HepG2 (cell line): ENCODE measurements around the gene MIEF2. TPM values are rescaled to one million over a fixed set of nuclear protein-coding genes. Genes with fewer than 3 reads are reported as not detected.

ENCODE experiments used
- ATAC-seq: fragments of 200-7000 bp; cut with Tn5 transposase; 3 replicates; pipeline ENCODE4 v1.9.1; 2020; ENCODE audit warnings: mild to moderate bottlenecking, moderate library complexity
- BruUV-seq: library from RNA; stranded (reverse); fragments of 400-500 nt; replicated peaks from 2 replicates; lab custom pipeline; 2021; lab: Mats Ljungman, UMichigan
- CTCF ChIA-PET: fragments of 300-600 bp; formaldehyde crosslinking; extraction: SDS; loops from one replicate; lab custom pipeline; 2021; ENCODE audit warnings: low total read pairs, inconsistent platforms, low intra/inter-chr PET ratio; lab: Yijun Ruan, JAX
- POLR2A ChIA-PET: fragments of 350-600 bp; sonication (Branson Sonifier 250); formaldehyde crosslinking; loops from one replicate; lab custom pipeline; 2020; ENCODE audit warnings: antibody characterized with exemption, inconsistent platforms; lab: Yijun Ruan, JAX
- DNase-seq: peaks from one replicate; pipeline ENCODE4 v3.0.0-alpha.2; 2015; ENCODE audit warnings: low spot score
- FAIRE-seq: peaks from 3 replicates; lab custom pipeline; 2011; peaks lifted over from hg19 to GRCh38; lab: Jason Lieb, UNC
- H2AFZ ChIP-seq: one replicate; pipeline ENCODE4 v1.6.1; 2011; ENCODE audit warnings: low read length, inconsistent platforms
- H3K27ac ChIP-seq: fragments of 300-600 bp; 3 replicates; pipeline ENCODE4 v1.8.0; 2011; ENCODE audit warnings: mixed run types, mild to moderate bottlenecking, mixed read lengths, low read length, inconsistent platforms; ENCODE audit not compliant: insufficient read depth; ENCODE audit errors: extremely low read length
- H3K27me3 ChIP-seq, 2 experiments: fragments of 200-600 bp in 1 of 2; 2 replicates in 1 of 2; 3 replicates in 1 of 2; pipeline versions ENCODE4 v1.6.0 to v1.8.0; 2011; ENCODE audit warnings: low read length in 2 of 2, mild to moderate bottlenecking in 2 of 2, moderate library complexity in 2 of 2, inconsistent platforms in 1 of 2; ENCODE audit not compliant: insufficient read depth in 2 of 2, control insufficient read depth in 1 of 2
- H3K36me3 ChIP-seq, 2 experiments: fragments of 200-600 bp in 1 of 2; replicated peaks in 1 of 2; 2 replicates in 1 of 2; 3 replicates in 1 of 2; pipeline versions ENCODE4 v1.5.1 to v1.8.0; 2011; ENCODE audit warnings: low read length in 2 of 2, inconsistent platforms in 1 of 2; ENCODE audit not compliant: insufficient read depth in 2 of 2, control insufficient read depth in 1 of 2
- H3K4me1 ChIP-seq: 2 replicates; pipeline ENCODE4 v1.5.1; 2012; ENCODE audit warnings: low read length, inconsistent platforms; ENCODE audit not compliant: insufficient read depth
- H3K4me2 ChIP-seq: 2 replicates; pipeline ENCODE4 v1.6.0; 2011; ENCODE audit warnings: low read depth, low read length, inconsistent platforms
- H3K4me3 ChIP-seq, 3 experiments: fragments of 200-600 bp in 1 of 3; sonication (generic), shearing (Covaris generic) in 1 of 3; replicated peaks in 1 of 3; 2 replicates each; pipeline ENCODE4 v1.5.1; 2011 to 2016; ENCODE audit warnings: low read length in 3 of 3, inconsistent platforms in 2 of 3, low read depth in 2 of 3, mild to moderate bottlenecking in 2 of 3, control low read depth in 1 of 3, mixed read lengths in 1 of 3; ENCODE audit not compliant: insufficient read depth in 1 of 3
- H3K79me2 ChIP-seq: one replicate; pipeline ENCODE4 v1.6.1; 2011; ENCODE audit warnings: low read length, inconsistent platforms; ENCODE audit not compliant: insufficient read depth
- H3K9ac ChIP-seq: 2 replicates; pipeline ENCODE4 v1.6.0; 2011; ENCODE audit warnings: mild to moderate bottlenecking, low read depth, low read length, inconsistent platforms; ENCODE audit not compliant: insufficient read depth
- H3K9me3 ChIP-seq: 2 replicates; pipeline ENCODE4 v1.5.1; 2012; ENCODE audit warnings: mild to moderate bottlenecking, low read length
- H4K20me1 ChIP-seq: 2 replicates; pipeline ENCODE4 v1.6.0; 2011; ENCODE audit warnings: inconsistent platforms, mild to moderate bottlenecking, low read length, moderate library complexity; ENCODE audit not compliant: insufficient read depth
- AGO2 ChIP-seq: fragments of 200-400 bp; formaldehyde crosslinking; optimal IDR thresholded peaks from 2 replicates; pipeline ENCODE3; 2017; ENCODE audit warnings: mild to moderate bottlenecking, low read depth, low read length, moderate library complexity
- IKZF4 ChIP-seq: sonication (generic); formaldehyde crosslinking; IDR thresholded peaks from 2 replicates; pipeline ENCODE4 v1.5.1; 2020; ENCODE audit warnings: borderline replicate concordance, mild to moderate bottlenecking, low read depth, missing genetic modification reagents; ENCODE audit errors: not compliant biosample characterization
- MIER3 ChIP-seq: IDR thresholded peaks from 2 replicates; pipeline ENCODE4 v1.6.1; 2016; ENCODE audit warnings: missing compliant biosample characterization, borderline replicate concordance
- NR2F1 ChIP-seq, 2 experiments: fragments of 450-650 bp in 1 of 2; formaldehyde crosslinking in 1 of 2; IDR thresholded peaks; 2 replicates each; pipeline versions ENCODE4 v1.5.0 to v1.6.1; 2016 to 2020; ENCODE audit warnings: mild to moderate bottlenecking in 1 of 2, missing compliant biosample characterization in 1 of 2, missing genetic modification reagents in 1 of 2, moderate library complexity in 1 of 2
- RBM22 ChIP-seq: fragments of 200-400 bp; formaldehyde crosslinking; optimal IDR thresholded peaks from 2 replicates; pipeline ENCODE3; 2017; ENCODE audit warnings: mild to moderate bottlenecking, low read length, moderate library complexity
- ZNF180 ChIP-seq: sonication (generic); formaldehyde crosslinking; IDR thresholded peaks from 2 replicates; pipeline ENCODE4 v1.4.0; 2020; ENCODE audit warnings: low read depth, missing genetic modification reagents, borderline replicate concordance
- WGBS: methylation state at CpG from one replicate; pipeline ENCODE4 v1.1.6; 2017; ENCODE audit warnings: low lambda C conversion rate; 5-methylcytosine and 5-hydroxymethylcytosine counted together
- in situ Hi-C: cut with HindIII; loops from 2 replicates; pipeline ENCODE4 v1.10.0; 2017; ENCODE audit warnings: low pct_unique_long_range_greater_than_20kb; ENCODE audit not compliant: extremely low pct_ligation_motif_present
- intact Hi-C: fragments of 100-400 bp; cut with micrococcal nuclease; formaldehyde crosslinking; loops from one replicate; pipeline ENCODE4 v1.10.0; 2022; ENCODE audit not compliant: unreplicated experiment
- polyA plus RNA-seq, 8 experiments: library from polyadenylated mRNA; depleted of rRNA in 3 of 8; stranded (reverse) in 7 of 8; unstranded in 1 of 8; fragments of >200 nt; fragmentation: Illumina TruSeq in 4 of 8; extraction: Trizol in 4 of 8; gene quantifications; 2 replicates each; pipeline versions ENCODE4 v1.2.1 to v1.2.3, GENCODE V29; 2011 to 2016; ENCODE audit warnings: low read depth in 4 of 8, missing spikeins in 1 of 8, mixed read lengths in 1 of 8; ENCODE audit not compliant: insufficient read depth in 1 of 8
- total RNA-seq, 5 experiments: library from RNA; depleted of rRNA; stranded (reverse); fragments of >200 nt; fragmentation: Illumina TruSeq; extraction: Trizol; gene quantifications; 2 replicates each; pipeline ENCODE4 v1.2.3, GENCODE V29; 2016; ENCODE audit warnings: low read depth in 1 of 5

Gene MIEF2
- total and polyA plus RNA-seq, 2 of the 13 experiments (the other 11 are each of a cell fraction or from before 2014, with no cell fraction given) = 6.0 to 8.0 TPM

GRCh38 chr17:18270046-18270931 is 9.8 kb downstream of the MIEF2 start:
- BruUV-seq = no TSS peak
- WGBS = 93% methylated on average over 10 of the region's 14 CpGs

GRCh38 chr17:18277076-18277475 is 16.6 kb downstream of the MIEF2 start:
- Histone ChIP-seq H2AFZ (no peak overlapping the region), H3K79me2 (no peaks in the 10 kb centered on the region), H3K27me3 (no peaks in the 10 kb centered on the region), H3K4me2 (no peak overlapping the region), H3K27ac (no peak overlapping the region), H3K9me3 (no peaks in the 10 kb centered on the region), H3K4me3 (no peak overlapping the region), H4K20me1 (no peaks in the 10 kb centered on the region), H3K36me3 (peaks cover 31 to 61% of the 10 kb centered on the region in 2 experiments), H3K4me1 (no peaks in the 10 kb centered on the region), H3K9ac (no peak overlapping the region)
- in situ Hi-C loops (no loop called here), intact Hi-C loops (no loop called here)
- BruUV-seq = no TSS peak
- ChIA-PET POLR2A (no interaction called here), CTCF (no interaction called here)
- FAIRE-seq (no peak), DNase-seq (no peak), ATAC-seq (no peak)
- no peak for TF ChIP-seq MIER3 (CRISPR knock-in tag)
- 95% methylated on average over 1 of the region's 1 CpG for WGBS

More at GRCh38 chr17:18270046-18270931, 9.8 kb downstream of the MIEF2 start:
- Histone ChIP-seq H3K79me2 (no peaks in the 10 kb centered on the region), H3K9me3 (no peaks in the 10 kb centered on the region), H3K9ac (no peak overlapping the region), H3K4me2 (no peak overlapping the region), H3K27ac (no peak overlapping the region), H2AFZ (no peak overlapping the region), H3K4me1 (no peaks in the 10 kb centered on the region), H3K36me3 (peaks cover 5 to 13% of the 10 kb centered on the region in 2 experiments), H3K4me3 (no peak overlapping the region), H4K20me1 (no peaks in the 10 kb centered on the region), H3K27me3 (no peaks in the 10 kb centered on the region)
- in situ Hi-C loops = no loop called here
- no peak for TF ChIP-seq NR2F1 (CRISPR knock-in tag; IDR thresholded peaks at IDR 0.05)
- TF ChIP-seq RBM22 = peak; percentile 61
- TF ChIP-seq ZNF180 (CRISPR knock-in tag) = no peak
- no peak for TF ChIP-seq IKZF4
- TF ChIP-seq AGO2 = peak; percentile 35
- intact Hi-C loops = no loop called here
- DNase-seq (no peak), ATAC-seq (no peak), FAIRE-seq (no peak)
- ChIA-PET CTCF (no interaction called here), POLR2A (no interaction called here)
